ENCODE measurements around the gene ARHGEF28. TPM values are rescaled to one million over a fixed set of nuclear protein-coding genes. Genes with fewer than 3 reads are reported as not detected.

Gene ARHGEF28
- total and polyA plus RNA-seq, 10 of the 15 experiments (the other 5 are each of a cell fraction or from before 2014, with no cell fraction given): 0.10 to 0.72 (median 0.22) TPM; not detected in 2

DNA sequence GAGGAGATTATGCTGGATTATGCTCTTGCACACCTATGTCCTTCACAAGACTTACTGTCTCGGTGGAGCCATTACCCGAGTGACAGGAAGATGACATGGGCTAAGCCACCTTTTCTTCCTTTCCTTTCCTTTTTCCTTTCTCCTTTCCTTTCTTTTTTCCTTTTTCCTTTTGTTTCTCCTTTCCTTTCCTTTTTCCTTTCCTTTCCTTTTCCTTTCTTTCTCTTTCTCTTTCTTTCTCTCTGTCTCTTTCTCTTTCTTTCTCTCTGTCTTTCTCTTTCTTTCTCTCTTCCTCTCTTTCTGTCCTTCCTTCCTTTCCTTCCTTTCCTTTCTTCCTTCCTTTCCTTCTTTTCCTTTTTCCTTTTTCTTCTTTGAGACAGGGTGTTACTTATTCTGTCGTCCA, 202.5 kb downstream of the ARHGEF28 start:
- ATAC-seq (no peak), DNase-seq (ENCODE audit: low read depth, low spot score) (no peak), FAIRE-seq (no peak)
- Histone ChIP-seq H2AFZ (ENCODE audit: control insufficient read depth, low read depth, low read length) (no peak overlapping the region), H3K36me3 (ENCODE audit: control insufficient read depth in 2 of 2, insufficient read depth in 2 of 2, low read length in 1 of 2) (no peaks in the 10 kb centered on the region), H3K9me3 (replicated peaks; ENCODE audit: control insufficient read depth, insufficient read depth, low read length) (no peaks in the 10 kb centered on the region), H3K4me1 (ENCODE audit: control insufficient read depth, insufficient read depth, low read length) (no peaks in the 10 kb centered on the region), H3K4me3 (no peak overlapping the region), H3K27me3 (replicated peaks in 1 of 2; ENCODE audit: control insufficient read depth in 2 of 2, insufficient read depth in 2 of 2, low read length in 1 of 2) (no peaks in the 10 kb centered on the region), H4K20me1 (ENCODE audit: control insufficient read depth, insufficient read depth) (no peaks in the 10 kb centered on the region), H3K9ac (ENCODE audit: control insufficient read depth, insufficient read depth, low read length) (no peak overlapping the region), H3K27ac (ENCODE audit: control insufficient read depth, insufficient read depth) (no peak overlapping the region), H3K4me2 (ENCODE audit: control insufficient read depth, insufficient read depth) (no peak overlapping the region), H3K79me2 (ENCODE audit: control insufficient read depth, insufficient read depth, low read length) (no peaks in the 10 kb centered on the region)
- no TSS peak for BruUV-seq (replicated peaks)
- RAD21 ChIA-PET (ENCODE audit: unreplicated experiment): no interaction called here
- CTCF ChIA-PET: no interaction called here
- POLR2A ChIA-PET: no interaction called here
- SMC1A ChIA-PET (ENCODE audit: uncharacterized antibody, unreplicated experiment): no interaction called here
- in situ Hi-C loops (cut with MboI) (no loop called here), intact Hi-C loops (cut with micrococcal nuclease; ENCODE audit: unreplicated experiment) (no loop called here)
- 43% methylated on average over 3 of the region's 3 CpGs for WGBS (ENCODE audit: insufficient coverage, insufficient replicate concordance, low lambda C conversion rate, missing lambda C conversion rate)
- TF ChIP-seq EGR1 (IDR thresholded peaks at IDR 0.05; ENCODE audit: borderline replicate concordance in 1 of 2, low read depth in 2 of 2, low read length in 2 of 2): no peak
- TF ChIP-seq IRF3 (IDR thresholded peaks at IDR 0.05): no peak
- no peak for TF ChIP-seq BCL11A (IDR thresholded peaks at IDR 0.05; ENCODE audit: low read depth, low read length)
- TF ChIP-seq, protein P1, sequence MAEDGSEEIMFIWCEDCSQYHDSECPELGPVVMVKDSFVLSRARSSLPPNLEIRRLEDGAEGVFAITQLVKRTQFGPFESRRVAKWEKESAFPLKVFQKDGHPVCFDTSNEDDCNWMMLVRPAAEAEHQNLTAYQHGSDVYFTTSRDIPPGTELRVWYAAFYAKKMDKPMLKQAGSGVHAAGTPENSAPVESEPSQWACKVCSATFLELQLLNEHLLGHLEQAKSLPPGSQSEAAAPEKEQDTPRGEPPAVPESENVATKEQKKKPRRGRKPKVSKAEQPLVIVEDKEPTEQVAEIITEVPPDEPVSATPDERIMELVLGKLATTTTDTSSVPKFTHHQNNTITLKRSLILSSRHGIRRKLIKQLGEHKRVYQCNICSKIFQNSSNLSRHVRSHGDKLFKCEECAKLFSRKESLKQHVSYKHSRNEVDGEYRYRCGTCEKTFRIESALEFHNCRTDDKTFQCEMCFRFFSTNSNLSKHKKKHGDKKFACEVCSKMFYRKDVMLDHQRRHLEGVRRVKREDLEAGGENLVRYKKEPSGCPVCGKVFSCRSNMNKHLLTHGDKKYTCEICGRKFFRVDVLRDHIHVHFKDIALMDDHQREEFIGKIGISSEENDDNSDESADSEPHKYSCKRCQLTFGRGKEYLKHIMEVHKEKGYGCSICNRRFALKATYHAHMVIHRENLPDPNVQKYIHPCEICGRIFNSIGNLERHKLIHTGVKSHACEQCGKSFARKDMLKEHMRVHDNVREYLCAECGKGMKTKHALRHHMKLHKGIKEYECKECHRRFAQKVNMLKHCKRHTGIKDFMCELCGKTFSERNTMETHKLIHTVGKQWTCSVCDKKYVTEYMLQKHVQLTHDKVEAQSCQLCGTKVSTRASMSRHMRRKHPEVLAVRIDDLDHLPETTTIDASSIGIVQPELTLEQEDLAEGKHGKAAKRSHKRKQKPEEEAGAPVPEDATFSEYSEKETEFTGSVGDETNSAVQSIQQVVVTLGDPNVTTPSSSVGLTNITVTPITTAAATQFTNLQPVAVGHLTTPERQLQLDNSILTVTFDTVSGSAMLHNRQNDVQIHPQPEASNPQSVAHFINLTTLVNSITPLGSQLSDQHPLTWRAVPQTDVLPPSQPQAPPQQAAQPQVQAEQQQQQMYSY (CRISPR knock-in tag; IDR thresholded peaks at IDR 0.05): no peak
- TF ChIP-seq MYC (IDR thresholded peaks at IDR 0.05; ENCODE audit: insufficient read depth, insufficient read length, insufficient replicate concordance, low read length, severe bottlenecking): no peak
- no peak for TF ChIP-seq SKIL (IDR thresholded peaks at IDR 0.05; ENCODE audit: low read depth, poor library complexity, severe bottlenecking)
- TF ChIP-seq HDGF (IDR thresholded peaks at IDR 0.05): no peak
- TF ChIP-seq ZBTB40 (IDR thresholded peaks at IDR 0.05; ENCODE audit: borderline replicate concordance): no peak
- no peak for TF ChIP-seq ATF7 (IDR thresholded peaks at IDR 0.05; ENCODE audit: low read depth)
- TF ChIP-seq, protein P2, sequence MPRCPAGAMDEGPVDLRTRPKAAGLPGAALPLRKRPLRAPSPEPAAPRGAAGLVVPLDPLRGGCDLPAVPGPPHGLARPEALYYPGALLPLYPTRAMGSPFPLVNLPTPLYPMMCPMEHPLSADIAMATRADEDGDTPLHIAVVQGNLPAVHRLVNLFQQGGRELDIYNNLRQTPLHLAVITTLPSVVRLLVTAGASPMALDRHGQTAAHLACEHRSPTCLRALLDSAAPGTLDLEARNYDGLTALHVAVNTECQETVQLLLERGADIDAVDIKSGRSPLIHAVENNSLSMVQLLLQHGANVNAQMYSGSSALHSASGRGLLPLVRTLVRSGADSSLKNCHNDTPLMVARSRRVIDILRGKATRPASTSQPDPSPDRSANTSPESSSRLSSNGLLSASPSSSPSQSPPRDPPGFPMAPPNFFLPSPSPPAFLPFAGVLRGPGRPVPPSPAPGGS (IDR thresholded peaks at IDR 0.05; ENCODE audit: borderline replicate concordance, insufficient read depth, low read depth, low read length, poor library complexity, severe bottlenecking): no peak

All from GM12878 (cell line).